HepG2 (cell line): ENCODE data around the gene EIF5. TPM values are rescaled to one million over a fixed set of nuclear protein-coding genes. Genes with fewer than 3 reads are reported as not detected.

Experiments
- BCL6 ChIP-seq: IDR thresholded peaks from 2 replicates; pipeline ENCODE4 v1.6.1; 2016; ENCODE audit warnings: missing genetic modification reagents, missing compliant biosample characterization
- BRD4 ChIP-seq: sonication (generic); formaldehyde crosslinking; IDR thresholded peaks from 2 replicates; pipeline ENCODE4 v1.4.0; 2020; ENCODE audit warnings: missing genetic modification reagents
- DNMT1 ChIP-seq: sonication (generic); formaldehyde crosslinking; IDR thresholded peaks from 2 replicates; pipeline ENCODE4 v1.5.1; 2020; ENCODE audit warnings: mild to moderate bottlenecking, missing genetic modification reagents
- EP300 ChIP-seq, 3 experiments: sonication (generic) in 1 of 3; formaldehyde crosslinking in 1 of 3; IDR thresholded peaks; 2 replicates each; pipeline versions ENCODE4 v1.5.1 to v1.6.1; 2011 to 2020; ENCODE audit warnings: low read depth in 2 of 3, low read length in 2 of 3, borderline replicate concordance in 1 of 3, improper control_type of control experiment in 1 of 3, mild to moderate bottlenecking in 1 of 3, missing genetic modification reagents in 1 of 3, moderate library complexity in 1 of 3
- GATAD1 ChIP-seq: IDR thresholded peaks from 2 replicates; pipeline ENCODE4 v1.6.1; 2016; ENCODE audit warnings: missing genetic modification reagents, missing compliant biosample characterization
- GTF2F1 ChIP-seq: fragments of 150-350 bp; IDR thresholded peaks from 2 replicates; pipeline ENCODE4 v1.6.1; 2014; ENCODE audit warnings: low read length
- HOXA7 ChIP-seq: sonication (generic); formaldehyde crosslinking; IDR thresholded peaks from 2 replicates; pipeline ENCODE4 v1.8.1; 2022; ENCODE audit warnings: mild to moderate bottlenecking, missing genetic modification reagents, moderate library complexity
- KDM2A ChIP-seq: sonication (generic); formaldehyde crosslinking; IDR thresholded peaks from 2 replicates; pipeline ENCODE4 v1.4.0; 2020; ENCODE audit warnings: low read depth, missing genetic modification reagents, borderline replicate concordance
- MEIS2 ChIP-seq: sonication (generic); formaldehyde crosslinking; IDR thresholded peaks from 2 replicates; pipeline ENCODE4 v1.9.0; 2021; ENCODE audit warnings: mild to moderate bottlenecking, missing genetic modification reagents
- PCBP1 ChIP-seq: fragments of 200-400 bp; formaldehyde crosslinking; IDR thresholded peaks from 2 replicates; pipeline ENCODE4 v1.6.1; 2017; ENCODE audit warnings: mild to moderate bottlenecking, low read depth, low read length, borderline replicate concordance
- SMAD1 ChIP-seq: sonication (generic); formaldehyde crosslinking; IDR thresholded peaks from 2 replicates; pipeline ENCODE4 v1.4.0; 2020; ENCODE audit warnings: missing genetic modification reagents, low read depth, mild to moderate bottlenecking, borderline replicate concordance
- ZFP1 ChIP-seq: IDR thresholded peaks from 2 replicates; pipeline ENCODE4 v1.6.1; 2016
- ZNF451 ChIP-seq: sonication (generic); formaldehyde crosslinking; IDR thresholded peaks from 2 replicates; pipeline ENCODE4 v1.5.0; 2020; ENCODE audit warnings: mild to moderate bottlenecking, missing genetic modification reagents
- ZNF652 ChIP-seq: IDR thresholded peaks from 2 replicates; pipeline ENCODE4 v1.6.1; 2016; ENCODE audit warnings: low read depth, borderline replicate concordance
- ZNF703 ChIP-seq: sonication (generic); formaldehyde crosslinking; IDR thresholded peaks from 2 replicates; pipeline ENCODE4 v1.5.1; 2020; ENCODE audit warnings: missing genetic modification reagents, mild to moderate bottlenecking, moderate library complexity, borderline replicate concordance
- ZNF772 ChIP-seq: sonication (generic); formaldehyde crosslinking; IDR thresholded peaks from 2 replicates; pipeline ENCODE4 v1.5.0; 2020; ENCODE audit warnings: mild to moderate bottlenecking, missing genetic modification reagents
- ZNF780A ChIP-seq: sonication (generic); formaldehyde crosslinking; IDR thresholded peaks from 2 replicates; pipeline ENCODE4 v1.8.0; 2022; ENCODE audit warnings: mild to moderate bottlenecking, missing genetic modification reagents, moderate library complexity
- ZNF83 ChIP-seq: sonication (generic); formaldehyde crosslinking; IDR thresholded peaks from 2 replicates; pipeline ENCODE4 v1.4.0; 2020; ENCODE audit warnings: missing genetic modification reagents, mild to moderate bottlenecking, borderline replicate concordance
- polyA plus RNA-seq, 8 experiments: library from polyadenylated mRNA; depleted of rRNA in 3 of 8; stranded (reverse) in 7 of 8; unstranded in 1 of 8; fragments of >200 nt; fragmentation: Illumina TruSeq in 4 of 8; extraction: Trizol in 4 of 8; gene quantifications; 2 replicates each; pipeline versions ENCODE4 v1.2.1 to v1.2.3, GENCODE V29; 2011 to 2016; ENCODE audit warnings: low read depth in 4 of 8, missing spikeins in 1 of 8, mixed read lengths in 1 of 8; ENCODE audit not compliant: insufficient read depth in 1 of 8
- total RNA-seq, 5 experiments: library from RNA; depleted of rRNA; stranded (reverse); fragments of >200 nt; fragmentation: Illumina TruSeq; extraction: Trizol; gene quantifications; 2 replicates each; pipeline ENCODE4 v1.2.3, GENCODE V29; 2016; ENCODE audit warnings: low read depth in 1 of 5
- TF ChIP-seq, protein P1 (sequence below): sonication (generic); formaldehyde crosslinking; IDR thresholded peaks from 2 replicates; pipeline ENCODE4 v1.4.0; 2020; ENCODE audit warnings: mild to moderate bottlenecking, low read depth, missing genetic modification reagents
- TF ChIP-seq, protein P2 (sequence below): IDR thresholded peaks from 2 replicates; pipeline ENCODE4 v1.6.1; 2012; ENCODE audit warnings: inconsistent platforms
- TF ChIP-seq, protein P3 (sequence below): sonication (generic); formaldehyde crosslinking; IDR thresholded peaks from 2 replicates; pipeline ENCODE4 v1.4.0; 2020; ENCODE audit warnings: missing genetic modification reagents
- TF ChIP-seq, protein P4 (sequence below): sonication (generic); formaldehyde crosslinking; IDR thresholded peaks from 2 replicates; pipeline ENCODE4 v1.4.0; 2020; ENCODE audit warnings: low read depth, mild to moderate bottlenecking, missing genetic modification reagents
- TF ChIP-seq, protein P5 (sequence below): sonication (generic); formaldehyde crosslinking; IDR thresholded peaks from 2 replicates; pipeline ENCODE4 v1.8.0; 2022; ENCODE audit warnings: mild to moderate bottlenecking, missing genetic modification reagents, moderate library complexity
- TF ChIP-seq, protein P6 (sequence below): fragments of 450-650 bp; IDR thresholded peaks from 2 replicates; pipeline ENCODE4 v1.6.1; 2016

EIF5 gene
- total and polyA plus RNA-seq, 2 of the 13 experiments (the other 11 are each of a cell fraction or from before 2014, with no cell fraction given) = 189 to 281 TPM

DNA sequence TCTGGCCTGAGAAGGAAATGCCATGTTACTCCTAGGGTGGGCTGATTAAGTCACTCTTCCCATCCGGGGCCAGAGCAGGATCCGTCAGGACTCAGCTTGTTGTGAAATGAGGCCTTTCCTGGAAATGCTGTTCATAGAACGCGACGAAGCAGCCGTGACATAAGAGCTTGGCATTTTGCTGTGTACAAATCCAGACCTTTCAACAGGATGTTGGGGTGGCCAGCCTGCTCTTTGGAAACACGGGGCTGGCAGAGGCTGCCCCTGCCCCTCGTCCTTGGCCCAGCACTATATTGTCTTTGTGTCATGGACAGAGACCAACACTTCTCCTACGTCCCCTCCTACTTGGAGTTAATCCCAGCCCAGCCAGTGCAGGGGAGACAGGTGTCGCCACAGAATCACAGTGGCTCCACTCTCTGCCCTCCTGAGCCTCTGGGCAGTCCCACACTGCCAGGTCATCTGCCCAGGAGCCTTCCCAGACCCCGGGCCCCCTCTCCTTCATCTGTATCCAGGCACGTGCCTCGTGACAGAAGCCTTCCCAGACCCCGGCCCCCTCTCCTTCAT, 18.6 kb upstream of the EIF5 start (continued):
- TF ChIP-seq, protein P1, sequence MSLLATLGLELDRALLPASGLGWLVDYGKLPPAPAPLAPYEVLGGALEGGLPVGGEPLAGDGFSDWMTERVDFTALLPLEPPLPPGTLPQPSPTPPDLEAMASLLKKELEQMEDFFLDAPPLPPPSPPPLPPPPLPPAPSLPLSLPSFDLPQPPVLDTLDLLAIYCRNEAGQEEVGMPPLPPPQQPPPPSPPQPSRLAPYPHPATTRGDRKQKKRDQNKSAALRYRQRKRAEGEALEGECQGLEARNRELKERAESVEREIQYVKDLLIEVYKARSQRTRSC (CRISPR knock-in tag) = no peak
- TF ChIP-seq BCL6 (CRISPR knock-in tag) = peak; percentile 100
- TF ChIP-seq SMAD1 = no peak
- TF ChIP-seq ZNF451 (CRISPR knock-in tag) = no peak
- peak; percentile 72 for TF ChIP-seq GATAD1 (CRISPR knock-in tag)
- TF ChIP-seq HOXA7 (CRISPR knock-in tag) = no peak
- no peak for TF ChIP-seq ZNF780A (CRISPR knock-in tag)
- TF ChIP-seq, protein P2, sequence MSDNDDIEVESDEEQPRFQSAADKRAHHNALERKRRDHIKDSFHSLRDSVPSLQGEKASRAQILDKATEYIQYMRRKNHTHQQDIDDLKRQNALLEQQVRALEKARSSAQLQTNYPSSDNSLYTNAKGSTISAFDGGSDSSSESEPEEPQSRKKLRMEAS = peak; percentile 36; the same call in 1 of the 2 replicates
- TF ChIP-seq, protein P3, sequence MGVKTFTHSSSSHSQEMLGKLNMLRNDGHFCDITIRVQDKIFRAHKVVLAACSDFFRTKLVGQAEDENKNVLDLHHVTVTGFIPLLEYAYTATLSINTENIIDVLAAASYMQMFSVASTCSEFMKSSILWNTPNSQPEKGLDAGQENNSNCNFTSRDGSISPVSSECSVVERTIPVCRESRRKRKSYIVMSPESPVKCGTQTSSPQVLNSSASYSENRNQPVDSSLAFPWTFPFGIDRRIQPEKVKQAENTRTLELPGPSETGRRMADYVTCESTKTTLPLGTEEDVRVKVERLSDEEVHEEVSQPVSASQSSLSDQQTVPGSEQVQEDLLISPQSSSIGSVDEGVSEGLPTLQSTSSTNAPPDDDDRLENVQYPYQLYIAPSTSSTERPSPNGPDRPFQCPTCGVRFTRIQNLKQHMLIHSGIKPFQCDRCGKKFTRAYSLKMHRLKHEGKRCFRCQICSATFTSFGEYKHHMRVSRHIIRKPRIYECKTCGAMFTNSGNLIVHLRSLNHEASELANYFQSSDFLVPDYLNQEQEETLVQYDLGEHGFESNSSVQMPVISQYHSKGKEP (CRISPR knock-in tag) = no peak
- TF ChIP-seq, protein P4, sequence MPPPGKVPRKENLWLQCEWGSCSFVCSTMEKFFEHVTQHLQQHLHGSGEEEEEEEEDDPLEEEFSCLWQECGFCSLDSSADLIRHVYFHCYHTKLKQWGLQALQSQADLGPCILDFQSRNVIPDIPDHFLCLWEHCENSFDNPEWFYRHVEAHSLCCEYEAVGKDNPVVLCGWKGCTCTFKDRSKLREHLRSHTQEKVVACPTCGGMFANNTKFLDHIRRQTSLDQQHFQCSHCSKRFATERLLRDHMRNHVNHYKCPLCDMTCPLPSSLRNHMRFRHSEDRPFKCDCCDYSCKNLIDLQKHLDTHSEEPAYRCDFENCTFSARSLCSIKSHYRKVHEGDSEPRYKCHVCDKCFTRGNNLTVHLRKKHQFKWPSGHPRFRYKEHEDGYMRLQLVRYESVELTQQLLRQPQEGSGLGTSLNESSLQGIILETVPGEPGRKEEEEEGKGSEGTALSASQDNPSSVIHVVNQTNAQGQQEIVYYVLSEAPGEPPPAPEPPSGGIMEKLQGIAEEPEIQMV = no peak
- no peak for TF ChIP-seq GTF2F1
- TF ChIP-seq BRD4 (CRISPR knock-in tag) = no peak
- TF ChIP-seq PCBP1 = no peak
- peak; percentile 54; the same call in 1 of the 2 replicates for TF ChIP-seq KDM2A
- TF ChIP-seq DNMT1 (CRISPR knock-in tag) = no peak
- no peak for TF ChIP-seq ZFP1 (CRISPR knock-in tag)
- TF ChIP-seq MEIS2 (CRISPR knock-in tag) = 0 out of 2 replicates have a peak, but pooled peaks have one; percentile 22
- TF ChIP-seq, protein P5, sequence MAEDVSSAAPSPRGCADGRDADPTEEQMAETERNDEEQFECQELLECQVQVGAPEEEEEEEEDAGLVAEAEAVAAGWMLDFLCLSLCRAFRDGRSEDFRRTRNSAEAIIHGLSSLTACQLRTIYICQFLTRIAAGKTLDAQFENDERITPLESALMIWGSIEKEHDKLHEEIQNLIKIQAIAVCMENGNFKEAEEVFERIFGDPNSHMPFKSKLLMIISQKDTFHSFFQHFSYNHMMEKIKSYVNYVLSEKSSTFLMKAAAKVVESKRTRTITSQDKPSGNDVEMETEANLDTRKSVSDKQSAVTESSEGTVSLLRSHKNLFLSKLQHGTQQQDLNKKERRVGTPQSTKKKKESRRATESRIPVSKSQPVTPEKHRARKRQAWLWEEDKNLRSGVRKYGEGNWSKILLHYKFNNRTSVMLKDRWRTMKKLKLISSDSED (CRISPR knock-in tag) = no peak
- TF ChIP-seq ZNF652 (CRISPR knock-in tag) = no peak
- TF ChIP-seq ZNF772 (CRISPR knock-in tag) = no peak
- TF ChIP-seq, protein P6, sequence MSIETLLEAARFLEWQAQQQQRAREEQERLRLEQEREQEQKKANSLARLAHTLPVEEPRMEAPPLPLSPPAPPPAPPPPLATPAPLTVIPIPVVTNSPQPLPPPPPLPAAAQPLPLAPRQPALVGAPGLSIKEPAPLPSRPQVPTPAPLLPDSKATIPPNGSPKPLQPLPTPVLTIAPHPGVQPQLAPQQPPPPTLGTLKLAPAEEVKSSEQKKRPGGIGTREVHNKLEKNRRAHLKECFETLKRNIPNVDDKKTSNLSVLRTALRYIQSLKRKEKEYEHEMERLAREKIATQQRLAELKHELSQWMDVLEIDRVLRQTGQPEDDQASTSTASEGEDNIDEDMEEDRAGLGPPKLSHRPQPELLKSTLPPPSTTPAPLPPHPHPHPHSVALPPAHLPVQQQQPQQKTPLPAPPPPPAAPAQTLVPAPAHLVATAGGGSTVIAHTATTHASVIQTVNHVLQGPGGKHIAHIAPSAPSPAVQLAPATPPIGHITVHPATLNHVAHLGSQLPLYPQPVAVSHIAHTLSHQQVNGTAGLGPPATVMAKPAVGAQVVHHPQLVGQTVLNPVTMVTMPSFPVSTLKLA = no peak
- 0 out of 4 replicates have a peak, but pooled peaks of 1 of the 2 experiments have one; percentile 34 for TF ChIP-seq EP300 (IDR thresholded peaks at IDR 0.05; ENCODE audit: low read depth in 2 of 2, low read length in 2 of 2)
- TF ChIP-seq EP300 (CRISPR knock-in tag; IDR thresholded peaks at IDR 0.05; ENCODE audit: borderline replicate concordance) = no peak; the same call in 1 of the 2 replicates
- no peak for TF ChIP-seq ZNF703 (CRISPR knock-in tag)
- TF ChIP-seq ZNF83 (CRISPR knock-in tag) = no peak
